Stimulated activated CD4-positive, alpha-beta T cell treated with anti-CD3 and anti-CD28 coated beads, Interleukin-2, amount 100 ng/mL, for 24 hours (primary cell): ENCODE measurements around the gene CMTM1.

Source experiments
- DNase-seq, 2 donors: peaks; one replicate each; pipeline ENCODE4 v3.0.0-alpha.2; 2020

The CMTM1 gene

GRCh38 chr16:66539623-66540469 is 26.4 kb upstream of the CMTM1 start:
- DNase-seq = no peak

GRCh38 chr16:66541388-66542355 is 24.6 kb upstream of the CMTM1 start:
- no peak for DNase-seq

GRCh38 chr16:66542396-66542795 is 23.8 kb upstream of the CMTM1 start:
- no peak for DNase-seq

- no peak for DNase-seq
Observed at GRCh38 chr16:66543541-66543940, 22.7 kb upstream of the CMTM1 start.

GRCh38 chr16:66544016-66544757 is 22.1 kb upstream of the CMTM1 start:
- DNase-seq = no peak

GRCh38 chr16:66547101-66547989 is 18.9 kb upstream of the CMTM1 start:
- DNase-seq = no peak

- DNase-seq = no peak
Observed at GRCh38 chr16:66548068-66548467, 18.2 kb upstream of the CMTM1 start.

- DNase-seq = no peak
Observed at GRCh38 chr16:66548868-66549267, 17.4 kb upstream of the CMTM1 start.

GRCh38 chr16:66549284-66550131 is 16.7 kb upstream of the CMTM1 start, which contains the start of gene TK2:
TSS of gene TK2 (minus strand) at chr16:66550122. CDS start at chr16:66550061, 61 bp downstream.
- peak; percentile 73 to 80 for DNase-seq

- peak; percentile 61 to 62 for DNase-seq
Observed at GRCh38 chr16:66551348-66551759, 14.9 kb upstream of the CMTM1 start.

GRCh38 chr16:66551788-66552285 is 14.4 kb upstream of the CMTM1 start:
- no peak for DNase-seq

GRCh38 chr16:66552286-66553177 is 13.7 kb upstream of the CMTM1 start, which contains the start of gene CKLF:
TSS of gene CKLF (plus strand) at chr16:66552576. CDS start at chr16:66552716, 140 bp downstream.
- DNase-seq = peak; percentile 89 to 91

GRCh38 chr16:66553223-66553622 is 13.0 kb upstream of the CMTM1 start:
- DNase-seq = no peak

GRCh38 chr16:66554021-66554420 is 12.2 kb upstream of the CMTM1 start:
- no peak for DNase-seq

GRCh38 chr16:66554495-66554894 is 11.7 kb upstream of the CMTM1 start:
- no peak for DNase-seq

GRCh38 chr16:66560107-66560506 is 6.1 kb upstream of the CMTM1 start:
- DNase-seq = no peak

GRCh38 chr16:66561381-66562080 is 4.7 kb upstream of the CMTM1 start:
- no peak for DNase-seq

GRCh38 chr16:66562409-66562808 is 3.8 kb upstream of the CMTM1 start:
- DNase-seq = no peak

GRCh38 chr16:66562986-66563385 is 3.3 kb upstream of the CMTM1 start:
- no peak for DNase-seq
